Cardiac muscle cell (in vitro differentiated cells and primary cell): ENCODE results near the gene PFKL. TPM values are rescaled to one million over a fixed set of nuclear protein-coding genes. Genes with fewer than 3 reads are reported as not detected.

Experiments used
- DNase-seq, 2 donors: peaks; one replicate each; pipeline versions ENCODE4 v3.0.0 to v3.0.0-alpha.2; 2010 to 2017; ENCODE audit warnings: low read depth in 1 of 2, low spot score in 1 of 2
- H3K27ac ChIP-seq: fragments of 200-600 bp; sonication (generic); 2 replicates; pipeline ENCODE4 v1.5.1; 2016
- H3K27me3 ChIP-seq: fragments of 200-600 bp; sonication (generic); 2 replicates; pipeline ENCODE4 v1.6.0; 2016; ENCODE audit warnings: control low read depth
- H3K36me3 ChIP-seq: fragments of 200-600 bp; sonication (generic); 2 replicates; pipeline ENCODE4 v1.5.1; 2016; ENCODE audit warnings: control low read depth
- H3K4me1 ChIP-seq: fragments of 200-600 bp; sonication (generic); 2 replicates; pipeline ENCODE4 v1.8.1; 2017; ENCODE audit warnings: low read depth, mild to moderate bottlenecking, mixed run types
- H3K4me3 ChIP-seq: fragments of 200-600 bp; sonication (generic); 2 replicates; pipeline ENCODE4 v1.5.1; 2016; ENCODE audit warnings: mild to moderate bottlenecking
- H3K9me3 ChIP-seq: fragments of 200-600 bp; sonication (generic); 2 replicates; pipeline ENCODE4 v1.5.1; 2017; ENCODE audit warnings: low read depth, mild to moderate bottlenecking, control low read depth
- CTCF ChIP-seq: IDR thresholded peaks from 2 replicates; pipeline ENCODE4 v1.5.1; 2012; ENCODE audit warnings: low read depth, mild to moderate bottlenecking, low read length
- polyA plus RNA-seq: library from polyadenylated mRNA; unstranded; fragments of >200 nt; fragmentation: Nextera tagmentation; extraction: Ambion mirVana; gene quantifications from 2 replicates; pipeline ENCODE4 v1.2.1, GENCODE V29; 2016
- total RNA-seq: library from RNA; depleted of rRNA; stranded (reverse); fragments of >200 nt; gene quantifications from 2 replicates; pipeline ENCODE4 v1.2.3, GENCODE V29; 2016

Gene PFKL
- total and polyA plus RNA-seq, 2 experiments from 2014 or later, result 204 to 213 TPM

GRCh38 chr21:44347911-44348451, 48.1 kb downstream of the PFKL start:
- Histone ChIP-seq H3K9me3 (no peaks in the 10 kb centered on the region), H3K4me3 (no peak overlapping the region), H3K27me3 (no peaks in the 10 kb centered on the region), H3K36me3 (no peaks in the 10 kb centered on the region), H3K27ac (no peak overlapping the region), H3K4me1 (no peaks in the 10 kb centered on the region)
- no peak for DNase-seq
- no peak for TF ChIP-seq CTCF

GRCh38 chr21:44348861-44349260, 49.0 kb downstream of the PFKL start:
- no peak for DNase-seq
- Histone ChIP-seq H3K36me3 (no peaks in the 10 kb centered on the region), H3K27me3 (no peaks in the 10 kb centered on the region), H3K4me3 (no peak overlapping the region), H3K27ac (no peak overlapping the region), H3K9me3 (no peaks in the 10 kb centered on the region), H3K4me1 (no peaks in the 10 kb centered on the region)
- TF ChIP-seq CTCF, result no peak

GRCh38 chr21:44349416-44349846, 49.6 kb downstream of the PFKL start:
- Histone ChIP-seq H3K27me3 (no peaks in the 10 kb centered on the region), H3K36me3 (no peaks in the 10 kb centered on the region), H3K9me3 (no peaks in the 10 kb centered on the region), H3K27ac (no peak overlapping the region), H3K4me1 (no peaks in the 10 kb centered on the region), H3K4me3 (no peak overlapping the region)
- no peak for TF ChIP-seq CTCF
- DNase-seq, result no peak

- TF ChIP-seq CTCF, result no peak
- Histone ChIP-seq H3K36me3 (no peaks in the 10 kb centered on the region), H3K27ac (no peak overlapping the region), H3K27me3 (no peaks in the 10 kb centered on the region), H3K4me3 (no peak overlapping the region), H3K9me3 (no peaks in the 10 kb centered on the region), H3K4me1 (no peaks in the 10 kb centered on the region)
- no peak for DNase-seq
Observed at GRCh38 chr21:44349847-44350772, 50.3 kb downstream of the PFKL start.

GRCh38 chr21:44350773-44351481, 51.1 kb downstream of the PFKL start:
- Histone ChIP-seq H3K4me1 (no peaks in the 10 kb centered on the region), H3K4me3 (no peak overlapping the region), H3K27ac (no peak overlapping the region), H3K9me3 (no peaks in the 10 kb centered on the region), H3K36me3 (no peaks in the 10 kb centered on the region), H3K27me3 (no peaks in the 10 kb centered on the region)
- no peak for TF ChIP-seq CTCF
- no peak for DNase-seq
